ENCODE results near the gene MAPK8.

The MAPK8 gene

DNA sequence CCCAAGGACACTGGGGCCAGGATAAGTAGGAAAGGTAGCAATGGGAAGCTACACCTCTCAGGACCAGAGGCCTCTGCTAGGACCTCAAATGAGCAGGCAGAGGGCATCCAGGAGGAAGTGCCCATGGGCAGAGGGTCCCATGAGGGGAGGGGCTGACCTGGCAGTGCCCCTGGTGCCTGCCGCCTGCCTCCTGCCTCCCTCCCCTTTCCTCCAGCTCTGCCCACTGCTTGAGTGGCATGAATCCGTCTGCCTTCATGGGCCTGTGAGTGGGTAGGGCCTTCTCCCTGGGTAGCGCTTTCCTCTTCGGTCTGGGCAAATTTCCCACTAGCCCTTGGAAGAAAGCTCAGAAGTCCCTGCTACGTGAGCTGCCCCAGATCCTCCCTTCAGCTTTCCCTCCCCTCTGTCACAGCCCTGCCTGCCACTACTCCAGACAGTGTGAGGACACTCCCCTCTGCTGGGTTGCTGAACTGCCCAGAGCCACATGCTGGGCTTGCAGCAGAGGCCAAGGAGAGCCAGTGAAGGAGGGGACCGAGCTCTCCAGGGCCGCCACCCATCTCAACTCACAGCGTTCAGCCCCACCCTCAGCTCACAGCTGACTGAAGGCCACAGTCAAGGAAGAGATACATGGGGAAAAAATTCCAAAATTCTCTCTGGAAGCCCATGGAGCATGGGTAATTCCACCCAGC is 157.0 kb downstream of the MAPK8 start:
- no peak for DNase-seq (ENCODE audit: low spot score)

DNA sequence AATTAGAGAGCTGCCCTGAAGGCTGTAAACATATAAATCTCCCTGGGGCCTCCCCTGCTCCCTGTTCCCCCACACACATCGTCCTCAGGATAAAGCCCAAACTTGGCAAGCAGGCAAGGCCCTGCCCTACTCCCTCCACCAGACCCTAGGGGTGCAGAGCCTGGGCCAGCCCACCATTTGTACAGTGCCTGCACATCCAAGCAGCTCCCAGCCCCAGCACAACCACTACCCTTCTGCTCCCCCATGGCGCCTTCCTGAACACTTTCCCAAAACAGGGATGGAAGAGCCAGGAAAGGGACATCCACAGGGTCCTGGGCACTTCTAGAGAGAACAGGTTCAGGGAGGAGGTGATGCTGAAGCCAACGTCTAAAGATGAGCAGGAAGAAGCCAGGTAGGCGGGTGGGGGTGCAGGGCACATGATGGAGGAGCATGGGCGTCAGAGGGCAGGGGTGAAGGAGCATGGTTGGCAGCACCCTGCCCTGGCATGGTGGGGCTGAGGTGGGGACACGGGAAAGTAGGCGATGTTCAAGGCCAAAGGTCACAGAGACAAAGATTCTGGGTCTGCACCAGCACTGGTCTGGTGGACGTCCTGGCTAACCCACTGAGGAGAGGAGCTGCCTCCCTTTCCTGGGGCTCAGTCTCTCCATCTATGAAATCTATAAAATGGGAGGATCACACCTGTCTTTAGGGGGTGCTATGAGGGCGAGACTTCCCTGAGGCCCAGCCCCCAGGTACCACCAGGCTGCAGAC is 157.8 kb downstream of the MAPK8 start:
- no peak for DNase-seq (ENCODE audit: low spot score)

DNA sequence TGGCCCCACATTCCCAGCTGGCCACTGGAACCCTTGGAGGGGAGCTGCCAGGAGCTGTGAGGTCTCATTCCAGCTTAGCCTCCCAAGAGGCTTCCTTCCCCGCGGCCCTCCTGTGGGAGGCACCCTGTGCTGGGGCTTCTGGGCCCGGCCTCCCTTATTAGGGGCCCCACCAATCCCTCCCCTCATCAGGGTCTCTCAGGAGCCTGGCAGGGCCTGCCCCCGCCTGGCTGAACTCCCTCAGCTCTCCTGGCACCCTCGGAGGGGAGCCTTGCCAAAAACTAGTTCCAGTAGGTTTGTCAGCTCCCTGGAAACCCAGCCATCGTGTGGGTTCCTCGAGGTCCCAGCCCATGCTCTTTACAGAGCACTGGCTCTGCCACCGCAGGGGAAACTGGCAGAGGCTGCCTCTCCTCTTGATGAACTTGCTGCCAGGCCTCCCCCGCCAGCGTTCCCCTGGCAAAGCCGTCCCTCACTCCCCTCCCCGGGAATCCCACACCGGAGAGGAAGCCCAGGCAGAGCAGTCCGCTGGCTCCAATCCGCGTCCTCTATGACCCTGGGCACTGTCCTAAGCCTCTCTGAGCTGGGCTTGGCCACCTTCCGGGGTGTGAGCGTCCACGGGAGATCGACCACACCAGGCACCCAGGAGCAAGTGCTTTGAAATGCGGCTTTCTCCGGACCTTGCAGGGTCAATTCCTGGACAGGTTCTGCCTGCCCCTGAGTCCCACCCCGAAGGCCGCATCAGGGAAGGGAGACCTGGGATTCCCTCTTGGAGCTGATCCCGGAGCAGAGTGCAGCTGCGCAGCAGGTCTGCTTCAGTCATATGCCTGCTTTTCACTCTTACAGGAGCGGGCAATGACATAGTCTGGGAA is 158.6 kb downstream of the MAPK8 start:
- no peak for DNase-seq (ENCODE audit: low spot score)

DNA sequence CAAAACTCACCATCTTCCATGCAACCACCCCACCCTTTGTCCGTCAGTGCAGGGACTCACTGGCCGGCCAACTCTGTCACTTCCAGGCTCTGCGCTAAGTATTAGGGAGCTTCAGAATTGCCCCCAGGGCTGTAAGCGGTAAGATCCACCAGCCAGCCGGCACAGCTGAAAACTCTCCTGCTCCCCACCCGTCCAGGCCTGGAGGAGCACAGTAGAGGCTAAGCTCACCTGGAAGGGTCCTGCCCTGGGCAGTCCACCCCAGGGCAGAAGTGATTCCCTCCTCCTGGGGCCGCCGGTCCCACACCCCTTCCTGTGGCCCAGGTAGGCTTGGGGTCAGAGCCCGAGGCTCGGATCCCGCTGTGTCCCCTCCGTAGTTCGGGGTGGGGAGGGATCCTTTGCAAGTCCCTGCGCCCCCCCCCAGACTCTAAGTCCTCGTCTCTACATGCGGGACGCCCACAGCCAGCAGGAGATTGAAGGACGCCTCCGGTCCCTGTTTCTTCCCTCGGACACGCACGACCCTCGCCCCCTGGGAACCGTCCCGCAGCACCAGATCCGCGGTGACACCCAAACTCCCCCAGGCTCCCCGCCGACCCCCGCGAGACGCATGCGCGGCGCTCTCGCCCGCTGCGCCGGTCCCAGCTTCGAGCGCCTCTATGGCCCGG is 159.5 kb downstream of the MAPK8 start:
- DNase-seq (ENCODE audit: low spot score), result no peak

DNA sequence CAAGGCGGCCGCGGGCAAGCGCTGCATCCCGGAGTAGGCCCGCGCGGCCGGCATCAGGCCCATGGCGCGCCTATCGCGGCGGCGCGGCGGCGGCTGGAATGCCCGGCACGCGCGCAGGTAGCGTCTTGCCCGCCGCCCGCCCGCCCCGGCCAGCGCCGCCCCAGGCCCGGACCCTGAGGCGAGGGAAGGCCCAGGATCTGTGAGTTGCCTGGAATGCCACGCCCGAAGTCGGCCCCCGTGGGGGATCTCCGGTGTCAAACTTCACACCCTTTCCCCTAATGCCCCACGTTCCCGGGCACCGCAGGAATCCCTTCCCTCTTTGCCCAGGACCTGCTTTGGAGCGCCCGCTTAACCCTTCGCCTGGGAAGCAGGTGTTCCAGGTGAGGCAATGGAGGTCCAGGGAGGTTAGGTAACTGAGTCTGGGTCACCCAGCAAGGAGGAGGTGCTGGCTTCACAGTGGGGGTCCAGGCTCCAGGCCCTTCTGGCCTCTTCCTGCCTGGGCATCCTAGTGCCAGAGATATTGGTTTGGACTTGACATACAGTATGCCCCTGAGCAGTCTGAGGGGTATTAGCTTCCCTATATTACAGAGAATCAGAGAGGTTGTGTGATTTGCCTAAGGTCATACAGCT is 160.2 kb downstream of the MAPK8 start:
- no peak for DNase-seq (ENCODE audit: low spot score)

DNA sequence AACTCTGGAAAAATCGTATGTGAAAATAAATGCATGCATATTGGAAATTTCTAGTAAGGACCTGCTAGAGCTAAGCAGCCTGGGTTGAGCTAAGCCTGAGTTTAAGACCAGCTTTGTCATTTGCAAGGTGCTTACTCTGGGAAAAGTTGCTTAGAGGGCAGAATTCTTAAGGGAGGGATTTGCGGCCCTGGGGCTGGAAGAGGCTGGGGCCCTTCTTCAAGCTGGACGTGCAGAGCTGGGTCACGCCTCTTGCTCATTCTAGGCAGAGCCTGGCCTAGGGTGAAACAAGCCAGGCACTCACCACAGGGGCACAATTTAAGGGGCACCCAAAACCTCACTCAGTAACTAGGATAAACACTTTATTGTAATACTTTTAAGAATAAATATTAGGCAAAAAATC is 161.2 kb downstream of the MAPK8 start:
- DNase-seq (ENCODE audit: low spot score), result no peak

DNA sequence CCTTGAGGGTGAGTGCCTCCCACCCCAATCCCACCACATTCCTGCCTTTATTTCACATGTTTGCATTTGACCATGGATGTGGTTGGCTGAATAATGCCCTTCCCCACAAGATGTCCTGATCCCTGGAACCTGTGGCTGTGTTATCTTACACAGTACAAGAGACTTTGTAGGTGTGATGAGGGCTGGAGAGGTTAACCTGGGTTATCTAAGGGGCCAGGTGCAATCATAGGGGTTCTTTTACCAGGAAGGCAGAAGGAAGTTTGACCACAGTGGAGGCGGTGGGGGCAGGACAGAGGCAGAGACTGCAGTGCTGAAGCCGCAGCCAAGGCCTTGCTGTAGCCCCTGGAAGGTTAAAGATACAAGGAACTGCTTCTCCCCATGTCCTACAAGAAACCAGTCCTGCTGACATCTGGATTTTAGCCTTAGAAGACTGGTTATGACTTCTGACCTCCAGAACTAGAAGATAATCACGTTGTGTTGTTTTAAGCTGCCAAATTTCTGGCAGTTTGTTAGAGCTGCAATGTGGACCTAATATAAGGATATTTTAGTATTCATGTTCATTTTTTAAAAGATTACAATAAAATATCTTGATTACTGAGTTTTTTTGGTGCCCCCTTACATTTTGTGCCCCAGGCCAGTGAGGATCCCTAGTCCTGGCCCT is 161.8 kb downstream of the MAPK8 start:
- no peak for DNase-seq (ENCODE audit: low spot score)

DNA sequence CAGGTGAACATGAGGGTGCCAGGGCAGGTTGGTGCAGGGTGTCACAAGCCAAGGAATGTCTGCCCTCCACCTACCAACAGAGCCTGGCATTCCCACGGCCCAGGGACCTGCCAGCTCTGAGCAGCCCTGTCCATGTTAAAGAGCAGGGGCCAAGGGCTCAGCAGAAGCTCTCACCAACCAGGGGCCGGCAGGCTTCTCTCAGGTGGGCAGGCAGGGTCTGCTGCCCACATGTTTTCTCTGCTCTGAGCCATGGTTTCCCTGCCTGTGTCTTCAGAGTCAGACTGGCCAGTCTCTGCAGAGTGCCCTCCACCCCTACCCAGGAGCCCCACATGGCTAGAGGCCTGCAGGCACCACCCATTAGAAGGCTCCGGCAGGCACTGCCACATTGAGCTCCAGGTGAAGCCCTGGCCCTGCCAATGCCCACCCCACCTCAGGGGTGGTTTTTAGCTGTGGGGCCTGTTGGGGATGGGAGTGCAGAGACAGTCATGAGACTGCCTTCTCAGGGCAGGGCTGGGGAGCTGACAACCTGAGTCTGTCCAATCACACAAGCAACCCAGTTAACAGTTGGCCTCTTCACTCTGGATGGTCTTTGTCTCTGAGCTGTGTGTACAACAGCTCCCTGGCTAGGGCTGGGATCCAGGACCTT is 162.5 kb downstream of the MAPK8 start:
- no peak for DNase-seq (ENCODE audit: low spot score)

DNA sequence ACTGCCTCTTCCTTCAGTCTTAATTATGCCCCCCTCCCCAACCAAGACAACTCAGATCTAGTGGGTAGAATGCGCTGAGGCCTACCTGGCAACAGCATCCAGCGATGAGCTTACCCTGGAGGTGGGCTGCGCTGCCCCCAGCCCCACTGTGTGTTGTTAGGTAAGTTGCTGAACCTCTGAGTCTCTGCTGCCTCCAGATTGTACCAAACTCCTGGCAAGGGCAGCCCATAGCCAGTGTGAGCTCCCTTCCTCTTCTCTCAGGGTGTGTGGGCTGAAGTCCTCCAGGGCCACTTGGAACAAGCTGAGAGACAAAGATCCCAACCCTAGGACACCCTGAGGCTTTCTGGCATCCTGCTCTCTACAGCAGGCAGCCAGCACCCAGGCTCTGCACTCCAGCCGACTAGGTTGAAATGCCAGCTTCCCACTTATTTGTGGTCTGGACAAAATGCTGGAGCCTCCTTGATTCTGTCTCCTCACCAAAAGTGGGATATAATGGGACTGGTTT is 163.1 kb downstream of the MAPK8 start:
- no peak for DNase-seq (ENCODE audit: low spot score)

DNA sequence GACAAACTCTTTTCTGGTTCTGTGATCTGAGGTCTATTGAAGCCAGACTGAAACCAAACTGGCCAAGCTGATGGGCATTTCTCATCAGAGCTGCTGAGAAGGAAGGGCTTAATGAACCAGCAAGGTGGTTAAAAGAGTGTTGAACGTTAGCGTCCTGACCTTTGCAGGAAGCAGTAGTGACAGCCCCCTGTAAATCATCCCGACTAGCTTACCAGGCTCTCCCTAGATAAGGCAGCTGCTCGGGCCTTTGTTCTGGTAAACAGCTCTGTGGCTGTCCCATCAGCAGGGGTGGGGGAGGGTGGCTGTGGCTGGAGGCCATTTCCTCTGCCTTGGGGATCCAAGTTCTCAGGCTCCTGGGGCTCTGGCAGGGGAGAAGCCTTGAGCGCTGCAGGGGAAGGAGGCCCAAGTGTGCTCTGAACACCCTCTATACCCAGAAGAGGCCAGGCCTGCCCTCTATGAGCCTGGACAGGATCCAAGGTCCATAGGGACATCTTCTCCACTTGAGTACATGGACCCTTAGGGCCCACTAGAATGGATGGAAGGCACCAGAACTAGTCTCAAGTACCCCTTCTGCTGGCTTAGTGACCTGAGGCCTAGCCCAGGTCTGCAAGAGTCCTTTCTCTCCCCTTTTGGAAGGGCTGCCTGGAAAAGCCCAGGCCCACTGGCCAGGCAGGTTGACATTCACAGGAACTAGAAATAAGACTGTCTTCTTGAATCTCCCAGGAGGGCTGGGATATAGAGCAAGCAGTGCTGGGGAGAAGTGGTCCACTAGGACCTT is 163.8 kb downstream of the MAPK8 start:
- no peak for DNase-seq (ENCODE audit: low spot score)

DNA sequence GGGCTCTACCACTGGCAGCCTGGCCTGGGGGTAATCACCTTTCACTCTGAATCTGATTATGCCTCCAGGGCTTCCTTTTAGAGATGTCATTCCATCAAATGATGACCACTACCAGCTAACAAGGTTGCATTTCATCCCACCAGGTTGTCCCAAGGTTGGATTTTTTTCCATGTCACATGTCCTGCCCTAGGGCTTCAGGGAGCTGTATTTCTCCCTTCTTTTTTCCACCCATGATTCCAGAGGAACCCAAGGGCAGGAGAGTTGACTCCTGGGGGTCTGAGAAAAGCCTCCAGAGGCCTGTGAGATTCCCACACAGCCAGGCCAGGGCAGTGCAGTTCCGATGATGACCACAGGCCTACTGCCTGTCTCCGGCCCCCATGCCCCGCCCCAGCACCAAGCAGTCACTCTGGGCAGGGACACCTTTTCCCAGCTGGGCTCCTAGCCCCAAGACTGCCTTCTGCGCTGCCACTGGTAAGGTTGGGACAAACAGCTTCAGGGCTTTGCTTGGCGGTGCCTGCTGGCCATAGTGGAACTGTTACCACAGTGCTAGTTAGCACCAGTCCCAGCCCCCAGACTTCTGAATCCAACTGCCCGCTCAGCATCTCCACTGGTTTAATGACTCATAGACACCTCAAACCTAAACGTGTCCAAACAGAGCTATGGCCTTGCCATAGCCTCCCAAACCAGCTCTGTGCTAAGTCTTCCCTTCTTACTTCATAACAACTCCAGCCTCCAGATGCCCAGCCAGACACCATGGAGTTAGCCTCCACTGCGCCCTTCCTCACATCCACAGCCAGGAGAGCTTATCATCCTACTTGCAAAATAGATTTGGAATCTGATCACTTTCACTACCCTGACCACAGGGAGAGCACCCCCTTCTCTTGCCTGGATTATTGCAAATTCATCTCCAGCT is 164.7 kb downstream of the MAPK8 start:
- no peak for DNase-seq (ENCODE audit: low spot score)

DNA sequence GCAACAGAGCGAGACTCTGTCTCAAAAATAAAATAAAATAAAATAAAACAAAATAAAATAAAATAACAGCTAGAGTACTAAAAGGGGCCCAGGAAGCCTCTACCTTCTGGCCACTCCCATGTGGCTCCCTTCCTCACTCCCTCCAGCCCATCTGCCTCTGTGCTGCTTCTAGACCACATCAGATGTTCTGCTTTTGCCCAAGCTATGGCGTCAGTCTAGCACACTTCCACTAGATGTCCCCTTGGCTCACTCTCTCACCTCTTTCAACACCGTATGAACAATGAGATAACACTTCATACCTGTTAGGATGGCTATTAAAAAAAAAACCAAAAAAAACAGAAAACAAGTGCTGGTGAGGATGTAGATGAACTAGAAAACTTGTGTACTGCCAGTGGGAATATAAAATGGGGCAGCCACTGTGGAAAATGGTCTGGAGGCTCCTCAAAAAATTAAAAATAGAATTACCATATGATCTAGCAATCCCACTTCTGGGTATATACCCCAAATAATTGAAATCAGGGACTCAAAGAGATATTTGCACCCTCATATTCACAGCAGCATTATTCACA is 166.1 kb downstream of the MAPK8 start:
- DNase-seq (ENCODE audit: low spot score), result no peak

DNA sequence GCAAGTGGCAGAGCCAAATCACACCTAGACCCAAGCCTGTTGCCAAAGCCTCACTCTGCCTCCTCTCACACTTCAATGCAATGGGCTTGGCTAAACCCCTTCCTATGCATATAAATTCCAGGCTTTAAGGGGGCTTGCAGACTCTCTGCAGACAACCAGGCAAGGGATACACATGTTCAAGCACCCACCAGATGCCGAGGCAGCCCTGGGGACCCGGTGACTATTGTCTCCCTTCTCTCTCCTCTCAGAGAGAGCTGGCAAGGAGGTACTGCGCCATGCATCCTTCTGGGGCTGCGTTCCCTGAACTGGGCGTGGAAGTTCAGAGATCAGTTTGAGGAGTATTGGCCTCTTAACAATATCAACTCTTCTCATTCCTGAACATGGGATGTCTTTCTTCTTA is 167.2 kb downstream of the MAPK8 start:
- no peak for DNase-seq (ENCODE audit: low spot score)

DNA sequence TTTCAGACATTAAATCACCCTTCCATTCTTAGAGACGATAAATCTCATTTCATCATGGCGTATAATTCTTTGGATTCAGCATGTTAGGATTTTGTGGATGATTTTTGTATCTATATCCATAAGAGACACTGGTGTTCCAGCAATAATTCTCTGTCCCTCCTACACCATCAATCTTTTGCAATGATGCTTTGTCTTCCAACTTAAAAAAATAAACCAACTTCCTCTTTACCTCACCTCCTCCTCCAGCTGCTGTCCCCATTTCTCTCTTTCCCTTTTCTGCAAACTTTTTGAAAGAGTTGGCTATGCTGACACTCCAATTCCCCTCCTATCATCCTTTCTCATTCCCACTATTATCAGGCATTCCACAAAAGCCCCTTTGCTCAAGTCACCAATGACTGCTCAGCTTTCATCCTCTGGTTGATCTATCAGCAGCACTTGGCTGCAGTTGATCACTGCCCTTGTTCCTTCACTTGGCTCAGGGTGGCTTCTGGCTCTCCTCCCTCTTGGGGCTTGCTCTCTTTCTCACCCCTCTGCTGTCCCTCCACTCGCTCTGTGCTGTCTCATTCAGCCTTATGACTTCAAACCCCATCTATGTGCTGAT is 168.4 kb downstream of the MAPK8 start:
- DNase-seq (ENCODE audit: low spot score), result no peak

DNA sequence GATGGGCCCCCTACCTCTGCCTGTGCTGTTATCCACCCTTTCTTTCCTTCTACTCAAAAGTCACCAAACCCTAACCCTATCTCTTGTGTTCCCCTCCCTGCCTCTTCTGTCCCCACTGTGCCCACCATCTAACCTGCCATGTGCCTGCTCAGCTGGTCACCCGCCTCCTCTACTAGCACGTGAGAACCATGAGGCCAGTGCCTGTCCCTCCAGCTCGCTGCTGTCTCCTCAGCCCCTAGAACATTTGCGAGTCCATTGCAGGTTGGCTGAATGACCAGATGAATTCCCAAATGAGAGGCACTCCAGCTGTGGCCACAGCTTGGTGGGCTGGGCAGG is 169.4 kb downstream of the MAPK8 start:
- no peak for DNase-seq (ENCODE audit: low spot score)

DNA sequence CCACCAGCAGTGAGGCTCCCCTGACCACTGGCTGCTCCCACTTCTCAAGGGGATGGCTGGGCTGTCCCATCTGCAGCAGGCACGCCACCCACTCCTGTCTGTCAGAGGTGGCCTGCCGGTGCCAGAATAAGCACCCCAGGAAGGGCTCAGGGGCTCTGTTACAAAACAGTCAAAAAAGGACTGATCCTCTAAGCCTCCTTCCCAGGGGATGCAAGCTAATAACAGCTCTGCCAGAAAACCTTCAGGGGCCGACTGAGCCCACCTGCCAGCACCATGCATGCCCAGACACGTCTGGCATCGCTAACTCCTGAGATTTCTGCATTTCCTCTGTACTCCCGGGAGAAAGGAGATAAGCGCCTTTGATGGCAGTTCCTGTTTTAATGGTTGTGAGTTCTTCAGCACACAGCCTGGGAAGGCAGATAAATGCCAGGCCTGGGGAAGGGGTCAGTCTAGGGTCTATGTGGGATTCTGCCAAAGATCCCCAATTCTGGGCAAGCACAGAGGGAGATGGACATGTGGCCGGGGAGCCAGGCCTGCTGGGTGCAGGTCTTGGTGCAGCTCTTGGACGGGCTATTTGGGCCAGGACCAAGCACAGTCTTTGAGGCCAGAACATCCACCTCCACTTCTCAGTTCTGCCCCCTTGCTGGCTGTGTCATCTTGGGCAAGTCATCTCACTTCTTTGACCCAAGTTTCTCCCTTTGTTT is 170.0 kb downstream of the MAPK8 start:
- no peak for DNase-seq (ENCODE audit: low spot score)

DNA sequence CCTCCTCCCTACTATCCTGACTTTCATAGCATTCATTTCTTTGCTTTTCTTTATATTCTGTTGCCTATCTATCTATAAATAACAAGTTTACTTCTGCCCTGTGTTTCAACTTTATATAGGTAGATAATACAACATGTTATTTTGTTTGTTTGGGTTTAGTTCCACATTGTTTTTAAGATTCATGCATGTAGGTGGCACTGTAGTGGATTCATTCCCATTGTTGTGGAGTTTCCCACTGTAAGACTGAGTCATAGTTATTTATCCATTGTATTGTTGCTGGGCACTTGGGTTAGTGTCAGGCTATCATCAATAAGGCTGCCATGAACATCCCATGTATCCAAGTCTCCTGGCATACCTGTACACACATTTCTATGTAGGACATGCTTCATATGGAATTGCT is 170.7 kb downstream of the MAPK8 start:
- DNase-seq (ENCODE audit: low spot score), result no peak

Measured in HuH-7.5 (cell line).